HG03439 (cell line): Measurements from ENCODE around the gene CLASP1.
"Not testable (repeated sequence)": the region's sequence is repeated elsewhere in the genome, so short reads cannot be mapped to it uniquely, and the experiment has no call there.

Experiments used
- ATAC-seq: cut with Tn5 transposase; IDR thresholded peaks from one replicate; pipeline ENCODE4 v1.9.1; 2021; ENCODE audit warnings: mild to moderate bottlenecking, moderate library complexity; ENCODE audit not compliant: unreplicated experiment

CLASP1 gene

GRCh38 chr2:121663434-121663833 is 14.2 kb upstream of the CLASP1 start:
- ATAC-seq: no peak

- no peak for ATAC-seq
These were observed 13.4 kb upstream of the CLASP1 start for GRCh38 chr2:121662656-121663055.

DNA sequence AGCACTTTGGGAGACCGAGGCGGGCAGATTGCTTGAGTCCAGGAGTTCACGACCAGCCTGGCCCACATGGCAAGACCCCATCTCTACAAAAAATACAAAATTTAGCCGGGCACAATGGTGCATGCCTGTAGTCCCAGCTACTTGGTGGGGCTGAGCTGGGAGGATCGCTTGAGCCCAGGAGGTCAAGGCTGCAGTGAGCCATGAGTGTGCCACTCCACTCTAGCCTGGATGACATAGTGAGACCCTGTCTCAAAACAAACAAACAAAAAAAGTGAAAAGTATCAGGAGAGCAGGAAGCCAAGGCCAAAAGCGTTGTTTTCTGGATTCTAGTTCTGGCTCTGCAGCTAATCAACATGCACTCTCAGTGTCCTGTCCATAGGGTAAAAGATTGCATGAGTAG is 10.7 kb upstream of the CLASP1 start:
- ATAC-seq: no peak

DNA sequence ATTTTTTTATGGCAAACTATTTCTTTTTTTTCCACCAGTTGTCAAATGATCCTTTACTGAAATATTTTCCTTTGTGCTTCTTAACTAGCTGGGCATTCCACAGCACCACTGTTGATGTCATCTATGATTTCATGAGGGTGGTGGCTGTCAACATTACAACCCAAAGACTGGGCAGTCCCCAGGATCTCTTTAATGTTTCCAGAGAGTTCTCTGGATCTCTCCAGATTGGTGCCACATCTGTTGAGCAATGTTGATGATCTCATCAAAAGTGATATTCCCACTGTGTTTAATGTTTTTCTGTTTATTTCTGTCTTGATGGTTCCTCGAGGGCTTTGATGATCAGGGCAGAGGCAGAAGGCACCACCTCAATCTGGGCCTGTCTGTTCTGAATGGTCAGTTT is 9.1 kb upstream of the CLASP1 start:
- not testable (repeated sequence) for ATAC-seq

- ATAC-seq: no peak
These were observed 3.8 kb upstream of the CLASP1 start for GRCh38 chr2:121653035-121653434.

- no peak for ATAC-seq
These were observed 1.2 kb upstream of the CLASP1 start for GRCh38 chr2:121650315-121650930.

DNA sequence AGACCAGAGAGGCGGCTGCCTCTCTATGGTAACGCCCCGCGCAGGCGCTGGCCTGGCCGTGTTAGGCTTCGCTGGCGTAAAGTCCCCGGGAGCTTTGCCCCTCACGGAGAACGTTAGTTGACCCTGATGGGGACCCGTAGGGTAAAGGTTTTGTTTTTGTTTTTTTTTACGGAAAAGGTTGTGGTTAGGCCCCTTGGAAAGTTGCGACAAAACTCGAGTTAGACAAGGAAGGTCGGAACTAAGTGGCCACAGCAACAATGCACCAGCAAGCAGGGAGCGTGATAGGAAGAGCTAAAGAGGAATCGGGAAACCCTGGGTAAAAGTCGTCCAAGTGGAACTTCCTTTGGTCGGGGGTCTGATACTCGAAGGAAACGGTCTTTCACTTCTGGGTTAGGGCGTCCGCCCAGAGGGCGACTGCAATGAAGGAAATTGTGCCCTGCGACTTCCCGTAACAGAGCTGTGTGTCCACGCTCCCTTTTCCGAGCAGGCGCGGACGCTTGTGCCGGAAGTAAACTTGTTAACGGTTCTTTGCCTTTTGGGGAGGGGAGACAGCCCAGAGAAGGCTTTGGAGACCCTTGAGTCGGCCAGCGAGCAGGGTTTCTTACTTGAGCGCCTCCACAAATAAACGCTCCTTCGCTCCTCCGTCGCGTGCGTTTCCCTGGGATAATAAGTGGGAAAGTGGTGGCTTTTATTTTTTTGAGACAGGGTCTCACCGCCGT is 493 bp upstream of the CLASP1 start:
- peak; percentile 92 for ATAC-seq

DNA sequence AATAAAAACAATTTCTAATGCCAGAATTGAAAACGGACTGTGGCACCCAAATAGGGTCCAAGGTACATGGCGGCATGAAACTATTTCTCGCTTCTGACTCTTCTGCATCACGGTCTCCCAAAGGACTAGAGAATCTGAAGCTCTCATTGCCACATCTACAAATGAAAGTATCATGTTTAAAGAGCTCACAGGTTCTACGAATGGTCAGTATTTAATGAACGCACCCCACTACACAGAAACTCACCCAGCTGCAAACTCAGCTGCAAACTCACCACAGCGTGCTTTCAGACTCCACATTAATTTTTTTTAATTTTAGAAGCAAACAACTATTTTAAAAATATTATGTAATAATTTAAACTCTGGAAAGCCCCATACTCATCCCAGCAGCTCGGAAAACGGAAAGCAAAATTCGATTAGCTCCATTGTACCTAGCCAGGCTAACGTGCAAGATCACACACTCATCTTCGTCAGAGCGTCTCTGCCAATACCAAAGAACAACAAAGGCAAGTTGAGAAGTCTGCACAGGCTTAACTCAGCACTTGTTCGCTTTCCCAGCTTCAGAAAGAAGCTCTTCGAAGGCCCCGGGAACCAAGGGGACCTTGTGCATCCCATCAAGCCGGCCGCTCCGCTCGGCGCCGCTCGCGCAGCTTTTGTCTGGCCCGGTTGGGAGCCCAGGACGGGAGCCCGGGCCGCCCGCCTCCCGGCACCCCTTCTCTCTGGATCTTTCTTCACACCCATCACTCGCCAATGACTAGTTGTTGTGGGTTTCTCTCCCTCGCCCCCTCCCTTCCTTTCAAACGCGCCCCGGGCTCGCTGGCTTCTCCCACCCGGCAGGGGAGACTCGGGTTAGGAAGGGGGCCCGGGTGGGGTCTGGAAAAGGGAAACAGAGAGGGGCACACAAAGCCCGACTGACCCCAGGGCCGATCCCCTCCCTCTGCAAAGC is 785 bp downstream of the CLASP1 start:
- peak; percentile 24 for ATAC-seq

DNA sequence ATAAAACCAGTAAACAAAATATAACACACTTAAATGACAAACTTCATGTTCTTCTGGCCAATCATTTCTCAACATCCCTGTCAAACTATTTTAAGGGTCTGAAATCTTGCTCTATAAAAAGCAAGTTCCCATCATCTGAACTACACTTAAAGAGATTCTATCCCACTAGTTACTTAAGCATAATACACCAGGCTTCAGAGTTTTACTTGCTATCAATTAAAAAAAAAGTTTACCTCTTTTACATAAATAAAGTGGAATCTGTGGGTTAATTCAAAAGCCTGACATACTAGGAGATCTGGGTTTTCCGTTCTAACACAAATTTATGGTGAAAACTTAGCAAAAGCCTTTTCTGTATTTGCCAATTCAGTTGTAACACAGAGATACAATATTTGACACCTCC is 1.9 kb downstream of the CLASP1 start:
- no peak for ATAC-seq

DNA sequence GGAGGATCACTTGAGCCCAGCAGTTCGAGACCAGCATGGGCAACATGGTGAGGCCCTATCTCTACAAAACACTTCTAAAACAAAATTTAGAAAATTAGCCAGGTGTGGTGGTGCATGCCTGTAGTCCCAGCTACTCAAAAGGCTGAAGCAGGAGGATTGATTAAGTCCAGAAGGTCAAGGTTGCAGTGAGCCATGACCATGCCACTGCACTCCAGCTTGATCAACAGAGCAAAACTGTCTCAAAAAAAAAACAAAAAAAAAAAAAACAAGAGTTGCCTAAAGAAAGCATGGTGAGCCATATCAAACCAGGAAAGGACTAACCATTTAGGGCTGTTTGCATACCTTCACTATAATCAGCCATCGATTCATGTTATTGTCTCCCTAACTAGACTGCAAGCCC is 4.5 kb downstream of the CLASP1 start:
- no peak for ATAC-seq

DNA sequence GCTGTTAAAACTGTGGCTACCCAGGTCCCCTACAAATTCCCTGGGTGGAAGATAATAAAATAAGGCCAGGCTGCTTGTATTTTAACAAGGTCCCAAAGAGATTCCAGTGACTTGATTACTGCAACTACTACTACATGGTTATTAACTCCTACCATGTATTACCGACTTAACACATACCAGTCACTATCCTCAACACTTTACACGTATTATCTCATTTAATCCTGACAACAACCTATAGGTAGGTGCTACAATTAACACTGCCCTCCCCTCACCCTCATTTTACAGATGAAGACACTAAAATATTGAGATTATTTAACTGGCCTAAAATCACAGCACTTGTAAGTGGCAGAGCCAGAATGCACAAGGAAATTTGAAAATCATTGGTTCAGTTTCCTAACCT is 5.4 kb downstream of the CLASP1 start:
- ATAC-seq: no peak

GRCh38 chr2:121640380-121641316 is 8.6 kb downstream of the CLASP1 start:
- no peak for ATAC-seq

- ATAC-seq: not testable (repeated sequence)
These were observed 9.4 kb downstream of the CLASP1 start for GRCh38 chr2:121639846-121640245.

- ATAC-seq: no peak
These were observed 10.9 kb downstream of the CLASP1 start for GRCh38 chr2:121638333-121638732.

GRCh38 chr2:121635371-121635770 is 13.9 kb downstream of the CLASP1 start:
- ATAC-seq: no peak

DNA sequence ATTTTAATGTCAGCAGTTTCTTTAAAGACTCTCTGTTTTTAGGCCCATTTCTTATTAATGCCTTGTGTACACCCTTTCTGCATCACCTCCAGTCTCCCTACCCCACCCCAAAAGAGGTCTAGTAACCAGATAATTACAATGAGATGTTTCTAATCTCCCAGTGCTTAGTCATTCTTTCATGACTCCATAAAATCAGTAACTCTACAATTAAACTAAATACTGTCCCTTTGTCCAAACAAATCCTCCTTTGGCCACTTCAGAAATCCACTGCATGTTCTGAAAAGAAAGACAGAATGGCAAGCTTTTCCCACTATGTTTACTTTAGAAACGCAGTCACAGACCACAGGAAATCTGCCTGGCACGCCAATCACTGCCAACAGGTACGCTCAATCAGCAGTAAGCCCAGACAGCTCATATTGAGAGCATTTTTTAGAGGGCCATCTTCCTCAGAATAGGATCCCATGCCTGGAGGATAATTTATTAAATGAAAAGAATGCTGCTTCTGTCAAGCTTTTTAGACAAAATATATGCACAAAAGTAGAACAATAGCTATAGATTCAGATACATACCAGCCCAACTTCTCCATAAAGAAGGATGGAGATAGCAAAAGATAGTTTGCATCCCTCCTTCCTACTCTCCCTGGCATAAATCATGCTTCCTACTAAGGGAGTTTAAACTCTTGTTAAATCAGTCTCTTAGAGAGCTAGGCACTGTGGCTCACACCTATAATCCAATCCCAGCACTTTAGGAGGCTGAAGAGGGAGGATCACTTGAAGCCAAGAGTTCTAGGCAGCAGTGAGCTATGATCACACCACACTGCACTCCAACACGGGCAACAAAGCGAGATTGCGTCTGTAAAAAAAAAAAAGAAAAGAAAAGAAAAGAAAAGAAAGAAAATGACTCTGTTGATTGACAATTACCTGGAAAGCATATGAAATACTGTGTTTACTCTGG is 14.6 kb downstream of the CLASP1 start:
- no peak for ATAC-seq

GRCh38 chr2:121633463-121633862 is 15.8 kb downstream of the CLASP1 start:
- no peak for ATAC-seq

- ATAC-seq: no peak
These were observed 21.7 kb downstream of the CLASP1 start for GRCh38 chr2:121627525-121628050.
